GM08714 (cell line): ENCODE measurements around the gene NINL.

Experiments used
- H3K4me3 ChIP-seq: fragments of 200-500 bp; sonication (Bioruptor generic); 2 replicates; pipeline ENCODE4 v1.5.1; 2014; ENCODE audit warnings: mild to moderate bottlenecking, low read length, inconsistent platforms
- ZNF274 ChIP-seq: IDR thresholded peaks from 2 replicates; pipeline ENCODE4 v1.6.1; 2012; ENCODE audit warnings: mild to moderate bottlenecking, low read depth, low read length

The NINL gene

GRCh38 chr20:25469558-25469957 is 115.8 kb downstream of the NINL start:
- no peak for TF ChIP-seq ZNF274

GRCh38 chr20:25468126-25469075 is 116.9 kb downstream of the NINL start:
- H3K4me3 ChIP-seq: no peak overlapping the region
- TF ChIP-seq ZNF274: no peak

More at GRCh38 chr20:25469558-25469957, 115.8 kb downstream of the NINL start:
- no peak overlapping the region for H3K4me3 ChIP-seq

GRCh38 chr20:25467441-25467840 is 117.9 kb downstream of the NINL start:
- no peak for TF ChIP-seq ZNF274
- H3K4me3 ChIP-seq: no peak overlapping the region

GRCh38 chr20:25466846-25467245 is 118.5 kb downstream of the NINL start:
- no peak overlapping the region for H3K4me3 ChIP-seq
- TF ChIP-seq ZNF274: no peak

- H3K4me3 ChIP-seq: no peak overlapping the region
- TF ChIP-seq ZNF274: no peak
Measured at GRCh38 chr20:25465243-25466135, 119.8 kb downstream of the NINL start.

GRCh38 chr20:25464501-25465242 is 120.7 kb downstream of the NINL start:
- no peak for TF ChIP-seq ZNF274
- no peak overlapping the region for H3K4me3 ChIP-seq

GRCh38 chr20:25461786-25462545 is 123.4 kb downstream of the NINL start:
- no peak for TF ChIP-seq ZNF274
- H3K4me3 ChIP-seq: no peak overlapping the region

- TF ChIP-seq ZNF274: no peak
- H3K4me3 ChIP-seq: no peak overlapping the region
Measured at GRCh38 chr20:25461281-25461650, 124.1 kb downstream of the NINL start.

GRCh38 chr20:25460566-25461280 is 124.6 kb downstream of the NINL start:
- no peak for TF ChIP-seq ZNF274

GRCh38 chr20:25459916-25460535 is 125.3 kb downstream of the NINL start:
- no peak for TF ChIP-seq ZNF274

More at GRCh38 chr20:25460566-25461280, 124.6 kb downstream of the NINL start:
- no peak overlapping the region for H3K4me3 ChIP-seq

GRCh38 chr20:25459111-25459830 is 126.1 kb downstream of the NINL start:
- no peak overlapping the region for H3K4me3 ChIP-seq
- TF ChIP-seq ZNF274: no peak

More at GRCh38 chr20:25459916-25460535, 125.3 kb downstream of the NINL start:
- no peak overlapping the region for H3K4me3 ChIP-seq
